Left lung (tissue), 10 donors: ENCODE results near the gene B3GNT4. TPM values are rescaled to one million over a fixed set of nuclear protein-coding genes. Genes with fewer than 3 reads are reported as not detected.

Experiments
- ATAC-seq: fragments of 200-7000 bp; cut with Tn5 transposase; one replicate; pipeline ENCODE4 v1.9.1; 2020; ENCODE audit warnings: moderate library complexity
- DNase-seq, 4 donors: peaks; one replicate each; pipeline ENCODE4 v3.0.0-alpha.2; 2013 to 2020
- H3K27ac ChIP-seq, 2 donors: fragments of 200-600 bp; sonication (generic) in 1 of 2; one replicate each; pipeline versions ENCODE4 v1.5.0 to v1.8.0; 2020 to 2021
- H3K27me3 ChIP-seq, 2 donors: fragments of 200-600 bp; sonication (generic) in 1 of 2; one replicate each; pipeline versions ENCODE4 v1.5.0 to v1.8.0; 2020 to 2021
- H3K36me3 ChIP-seq, 2 donors: fragments of 200-600 bp; sonication (generic) in 1 of 2; one replicate each; pipeline versions ENCODE4 v1.5.0 to v1.8.0; 2020 to 2021
- H3K4me1 ChIP-seq, 2 donors: fragments of 200-600 bp; one replicate each; pipeline ENCODE4 v1.8.0; 2021
- H3K4me3 ChIP-seq, 2 donors: fragments of 200-600 bp; sonication (generic) in 1 of 2; one replicate each; pipeline versions ENCODE4 v1.5.0 to v1.8.0; 2020 to 2021; ENCODE audit warnings: mild to moderate bottlenecking in 1 of 2
- H3K9me3 ChIP-seq, 2 donors: fragments of 200-600 bp; sonication (generic) in 1 of 2; one replicate each; pipeline versions ENCODE4 v1.5.0 to v1.8.0; 2020 to 2021
- CTCF ChIP-seq, 2 donors: fragments of 200-600 bp; sonication (generic) in 1 of 2; IDR thresholded peaks; one replicate each; pipeline versions ENCODE4 v1.5.0 to v1.8.0; 2021; ENCODE audit warnings: antibody characterized with exemption in 2 of 2
- intact Hi-C, 2 donors: fragments of 100-400 bp; cut with DNase I; formaldehyde crosslinking; loops; one replicate each; pipeline versions ENCODE4 v1.11.2 to v1.14.2; 2022
- polyA plus RNA-seq, 6 donors: library from polyadenylated mRNA; unstranded; fragments of 120-200 nt; gene quantifications; one replicate each; pipeline ENCODE4 v1.2.1, GENCODE V29; 2013; ENCODE audit not compliant: insufficient read length in 6 of 6
- total RNA-seq, 2 donors: library from RNA; stranded (reverse); fragmentation: NEBNext Ultra II Directional; extraction: Animal tissue kit (Norgen Biotek cat#: 25700); gene quantifications; one replicate each; pipeline ENCODE4 v1.2.1, GENCODE V29; 2021
- donor health status: DM: no; HTN: yes; CAD: no.
- donor health status: DM: no; HTN: no; CAD: no.

Gene B3GNT4
- total and polyA plus RNA-seq, 8 donors: 0.22 to 1.6 (median 0.82) TPM

- no peaks in the 10 kb centered on the region for H3K9me3 ChIP-seq
- DNase-seq (no peak), ATAC-seq (no peak)
- no peaks in the 10 kb centered on the region for H3K4me1 ChIP-seq
- H3K27ac ChIP-seq: no peak overlapping the region
- H3K27me3 ChIP-seq: peaks cover 0 to 32% of the 10 kb centered on the region in 2 donors
- no peak for TF ChIP-seq CTCF (IDR thresholded peaks at IDR 0.05)
- intact Hi-C loops: no loop called here
- H3K4me3 ChIP-seq: no peak overlapping the region
- no peaks in the 10 kb centered on the region for H3K36me3 ChIP-seq
Observed at GRCh38 chr12:122195405-122195804, 8.1 kb upstream of the B3GNT4 start.

GRCh38 chr12:122197612-122197966 is 5.9 kb upstream of the B3GNT4 start:
- intact Hi-C loops: no loop called here
- H3K4me3 ChIP-seq: no peak overlapping the region
- TF ChIP-seq CTCF (IDR thresholded peaks at IDR 0.05): no peak
- H3K4me1 ChIP-seq: no peaks in the 10 kb centered on the region
- ATAC-seq: no peak
- no peaks in the 10 kb centered on the region for H3K36me3 ChIP-seq
- H3K27me3 ChIP-seq: peaks cover under 1 to 54% of the 10 kb centered on the region in 2 donors
- no peak for DNase-seq
- no peaks in the 10 kb centered on the region for H3K9me3 ChIP-seq
- H3K27ac ChIP-seq: no peak overlapping the region

- Histone ChIP-seq H3K4me3 (no peak overlapping the region), H3K36me3 (no peaks in the 10 kb centered on the region), H3K27ac (no peak overlapping the region), H3K27me3 (peaks cover 18 to 75% of the 10 kb centered on the region in 2 donors), H3K9me3 (no peaks in the 10 kb centered on the region), H3K4me1 (peaks cover 0 to 17% of the 10 kb centered on the region in 2 donors)
- ATAC-seq (no peak), DNase-seq (no peak)
- intact Hi-C loops: no loop called here
- no peak for TF ChIP-seq CTCF (IDR thresholded peaks at IDR 0.05)
Observed at GRCh38 chr12:122199484-122200355, 3.8 kb upstream of the B3GNT4 start.

- DNase-seq (no peak), ATAC-seq (no peak)
- Histone ChIP-seq H3K27ac (no peak overlapping the region), H3K9me3 (no peaks in the 10 kb centered on the region), H3K27me3 (peaks cover 22 to 84% of the 10 kb centered on the region in 2 donors), H3K36me3 (no peaks in the 10 kb centered on the region), H3K4me3 (no peak overlapping the region), H3K4me1 (peaks cover 0 to 17% of the 10 kb centered on the region in 2 donors)
- TF ChIP-seq CTCF (IDR thresholded peaks at IDR 0.05): no peak
- intact Hi-C loops: no loop called here
Observed at GRCh38 chr12:122200541-122201175, 2.9 kb upstream of the B3GNT4 start.

- no peaks in the 10 kb centered on the region for H3K36me3 ChIP-seq
- H3K4me1 ChIP-seq: peaks cover 0 to 17% of the 10 kb centered on the region in 2 donors
- ATAC-seq: no peak
- no peak for DNase-seq
- no peak overlapping the region for H3K4me3 ChIP-seq
- no peak for TF ChIP-seq CTCF (IDR thresholded peaks at IDR 0.05)
- peaks cover 22 to 92% of the 10 kb centered on the region in 2 donors for H3K27me3 ChIP-seq
- intact Hi-C loops: no loop called here
- no peaks in the 10 kb centered on the region for H3K9me3 ChIP-seq
- H3K27ac ChIP-seq: no peak overlapping the region
Observed at GRCh38 chr12:122201381-122201780, 2.1 kb upstream of the B3GNT4 start.
